OCI-LY7 (cell line): ENCODE measurements around the gene JAZF1.

ENCODE experiments used
- EZH2phosphoT487 ChIP-seq: fragments of 200-600 bp; sonication (generic); IDR thresholded peaks from 2 replicates; pipeline ENCODE4 v1.6.1; 2018; ENCODE audit warnings: low read depth, borderline replicate concordance, mild to moderate bottlenecking, mixed run types, antibody characterized with exemption, low read length, moderate library complexity, mixed read lengths
- TF ChIP-seq, protein P1 (sequence below): fragments of 200-600 bp; sonication (generic); conservative IDR thresholded peaks from 2 replicates; pipeline ENCODE4 v1.5.1; 2014; ENCODE audit warnings: mild to moderate bottlenecking, antibody characterized with exemption, low read length, moderate library complexity, mixed read lengths

DNA sequence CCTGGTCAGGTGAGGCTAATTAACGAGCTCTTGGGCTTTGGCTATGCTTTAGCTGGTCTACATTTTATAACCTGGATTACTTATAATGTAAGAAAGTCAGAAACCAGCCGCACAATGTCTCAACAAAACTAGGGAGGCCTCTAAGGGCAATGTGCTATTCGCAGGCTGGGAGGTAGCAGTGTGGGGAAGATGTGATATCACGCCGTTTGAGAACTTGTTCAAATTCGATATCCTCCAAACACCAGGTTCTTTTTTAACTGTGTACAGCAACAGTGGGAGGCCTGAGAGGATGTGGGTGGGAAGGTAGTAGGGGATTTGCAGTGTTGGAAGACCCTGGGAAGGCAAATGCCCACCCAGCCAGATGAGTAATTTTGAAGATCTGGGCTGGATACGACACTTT is 184.5 kb downstream of the JAZF1 start:
- TF ChIP-seq, protein P1, sequence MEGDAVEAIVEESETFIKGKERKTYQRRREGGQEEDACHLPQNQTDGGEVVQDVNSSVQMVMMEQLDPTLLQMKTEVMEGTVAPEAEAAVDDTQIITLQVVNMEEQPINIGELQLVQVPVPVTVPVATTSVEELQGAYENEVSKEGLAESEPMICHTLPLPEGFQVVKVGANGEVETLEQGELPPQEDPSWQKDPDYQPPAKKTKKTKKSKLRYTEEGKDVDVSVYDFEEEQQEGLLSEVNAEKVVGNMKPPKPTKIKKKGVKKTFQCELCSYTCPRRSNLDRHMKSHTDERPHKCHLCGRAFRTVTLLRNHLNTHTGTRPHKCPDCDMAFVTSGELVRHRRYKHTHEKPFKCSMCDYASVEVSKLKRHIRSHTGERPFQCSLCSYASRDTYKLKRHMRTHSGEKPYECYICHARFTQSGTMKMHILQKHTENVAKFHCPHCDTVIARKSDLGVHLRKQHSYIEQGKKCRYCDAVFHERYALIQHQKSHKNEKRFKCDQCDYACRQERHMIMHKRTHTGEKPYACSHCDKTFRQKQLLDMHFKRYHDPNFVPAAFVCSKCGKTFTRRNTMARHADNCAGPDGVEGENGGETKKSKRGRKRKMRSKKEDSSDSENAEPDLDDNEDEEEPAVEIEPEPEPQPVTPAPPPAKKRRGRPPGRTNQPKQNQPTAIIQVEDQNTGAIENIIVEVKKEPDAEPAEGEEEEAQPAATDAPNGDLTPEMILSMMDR, result no peak
- no peak for TF ChIP-seq EZH2phosphoT487
